Measurements from ENCODE around the gene OCRL. TPM values are rescaled to one million over a fixed set of nuclear protein-coding genes. Genes with fewer than 3 reads are reported as not detected.

Gene OCRL
- total and polyA plus RNA-seq, 2 of the 4 experiments (the other 2 are of a cell fraction) = 19.4 to 20.6 TPM

- peak; percentile 88 for TF ChIP-seq SMC3 (IDR thresholded peaks at IDR 0.05; ENCODE audit: low read depth, low read length)
- no peak for TF ChIP-seq RFX5 (IDR thresholded peaks at IDR 0.05; ENCODE audit: low read depth, low read length)
Measured at GRCh38 chrX:129637217-129638109, 97.4 kb downstream of the OCRL start (continued).

- dilution Hi-C loops (cut with HindIII; ENCODE audit: low sequenced_read_pairs, unreplicated experiment) = no loop called here
- Histone ChIP-seq H3K9me3 (ENCODE audit: control insufficient read depth, insufficient read depth, low read length) (peaks cover 7% of the 10 kb centered on the region), H3K56ac (ENCODE audit: extremely low read depth, insufficient read depth, low read length) (no peak overlapping the region), H3K36me3 (ENCODE audit: control insufficient read depth, insufficient read depth, low read length) (no peaks in the 10 kb centered on the region), H3K9me1 (ENCODE audit: insufficient read depth, low read length) (no peaks in the 10 kb centered on the region), H2AK9ac (replicated peaks; ENCODE audit: low read depth, low read length, poor library complexity) (peak overlapping the region; percentile 3), H3K4me3 (ENCODE audit: insufficient read depth, low read depth, low read length) (no peak overlapping the region), H3K18ac (ENCODE audit: low read depth, low read length) (no peak overlapping the region), H3K79me1 (ENCODE audit: low read depth in 1 of 2, low read length in 2 of 2) (no peaks in the 10 kb centered on the region), H3K9ac (ENCODE audit: low read depth, low read length) (no peak overlapping the region), H2AK5ac (ENCODE audit: low read depth, low read length) (no peak overlapping the region), H3K4me2 (ENCODE audit: low read depth, low read length) (no peak overlapping the region), H2AFZ (replicated peaks; ENCODE audit: low read length, poor library complexity) (no peak overlapping the region), H2BK120ac (ENCODE audit: low read depth, low read length) (no peak overlapping the region), H4K5ac (ENCODE audit: low read depth, low read length) (no peak overlapping the region), H2BK15ac (ENCODE audit: low read depth, low read length) (no peak overlapping the region), H4K8ac (ENCODE audit: low read depth in 2 of 2, low read length in 2 of 2) (no peak overlapping the region), H3K27ac (ENCODE audit: insufficient read depth, low read length) (no peak overlapping the region), H3K4me1 (ENCODE audit: control insufficient read depth, insufficient read depth, low read length) (no peaks in the 10 kb centered on the region), H3K23ac (ENCODE audit: low read depth, low read length) (no peak overlapping the region), H3K4ac (ENCODE audit: low read depth, low read length) (no peak overlapping the region), H4K20me1 (ENCODE audit: insufficient read depth, low read length) (no peaks in the 10 kb centered on the region), H3K27me3 (ENCODE audit: control insufficient read depth, insufficient read depth, low read length) (peaks cover 15% of the 10 kb centered on the region; the same call in 1 of the 2 replicates), H2BK20ac (ENCODE audit: low read depth, low read length) (no peak overlapping the region), H3K14ac (replicated peaks; ENCODE audit: low read depth, low read length) (no peak overlapping the region), H2BK5ac (ENCODE audit: low read depth, low read length, poor library complexity, severe bottlenecking) (no peak overlapping the region), H4K91ac (ENCODE audit: insufficient read depth, low read depth, low read length) (no peak overlapping the region)
- ChIA-PET CTCF (interaction anchor here (1.5 kb wide), 1 partner anchor 88 kb away, joined by 8 read pairs; no protein-coding TSS in a partner anchor), POLR2A (ENCODE audit: unreplicated experiment) (no interaction called here)
- in situ Hi-C loops (cut with MboI; ENCODE audit: low sequenced_read_pairs) = loop anchor here (5.0 kb wide), 1 partner anchor 88 kb away; no protein-coding TSS in a partner anchor
- BruUV-seq (replicated peaks) = no TSS peak
- ATAC-seq (ENCODE audit: low read depth) (no peak), DNase-seq (no peak)
- TF ChIP-seq POLR2A (IDR thresholded peaks at IDR 0.05; ENCODE audit: low read depth, low read length) (no peak), CEBPB (IDR thresholded peaks at IDR 0.05; ENCODE audit: low read depth, low read length) (no peak), MAFK (IDR thresholded peaks at IDR 0.05; ENCODE audit: low read depth, low read length) (no peak), SMC3 (IDR thresholded peaks at IDR 0.05; ENCODE audit: low read depth, low read length) (no peak), RFX5 (IDR thresholded peaks at IDR 0.05; ENCODE audit: low read depth, low read length) (no peak), NFE2L2 (IDR thresholded peaks at IDR 0.05; ENCODE audit: low read depth, low read length) (no peak), MXI1 (IDR thresholded peaks at IDR 0.05; ENCODE audit: borderline replicate concordance, low read depth, low read length) (no peak), RCOR1 (IDR thresholded peaks at IDR 0.05; ENCODE audit: insufficient replicate concordance, low read length) (no peak), BHLHE40 (IDR thresholded peaks at IDR 0.05; ENCODE audit: low read depth, low read length) (no peak), FOS (IDR thresholded peaks at IDR 0.05; ENCODE audit: low read depth, low read length) (no peak), CHD1 (IDR thresholded peaks at IDR 0.05; ENCODE audit: low read depth, low read length) (no peak), CTCF (conservative IDR thresholded peaks at IDR 0.05; ENCODE audit: low read depth, low read length) (no peak), ELK1 (IDR thresholded peaks at IDR 0.05; ENCODE audit: borderline replicate concordance, low read depth, low read length) (no peak), RAD21 (IDR thresholded peaks at IDR 0.05; ENCODE audit: low read length) (no peak)
- WGBS, 2 experiments (ENCODE audit: extremely low coverage in 2 of 2, insufficient read length in 1 of 2) = 43% methylated on average over 1 of the region's 8 CpGs; no CpG with 5 or more reads in 1 of the 2 experiments
- intact Hi-C loops (cut with micrococcal nuclease) = loop anchor here (10.0 kb wide), 1 partner anchor 186 kb away; no protein-coding TSS in a partner anchor
Measured at GRCh38 chrX:129638917-129639316, 98.9 kb downstream of the OCRL start.

Measured in IMR-90 (cell line).